Measurements from ENCODE around the gene SSX3.
"Not testable (repeated sequence)": the region's sequence is repeated elsewhere in the genome, so short reads cannot be mapped to it uniquely, and the experiment has no call there.

Gene SSX3

GRCh38 chrX:48346059-48346458 is 10.4 kb downstream of the SSX3 start:
- POLR2A ChIA-PET; CTCF ChIA-PET; H3K27ac ChIP-seq (ENCODE audit: extremely low read depth, low read depth, low read length); H3K9me3 ChIP-seq (ENCODE audit: control insufficient read depth, insufficient read depth, low read depth, low read length); H3K4me3 ChIP-seq (ENCODE audit: low read depth, low read length); H3K36me3 ChIP-seq (ENCODE audit: control insufficient read depth in 2 of 2, insufficient read depth in 1 of 2, low read length in 2 of 2); H3K4me1 ChIP-seq (ENCODE audit: control insufficient read depth, insufficient read depth, low read length): not testable (repeated sequence)
- TF ChIP-seq REST (tag by site-specific recombination; IDR thresholded peaks at IDR 0.05), result peak; percentile 56; the same call in 1 of the 2 replicates

- H3K4me3 ChIP-seq (ENCODE audit: low read depth, low read length); CTCF ChIA-PET; H3K4me1 ChIP-seq (ENCODE audit: control insufficient read depth, insufficient read depth, low read length); H3K9me3 ChIP-seq (ENCODE audit: control insufficient read depth, insufficient read depth, low read depth, low read length); H3K27ac ChIP-seq (ENCODE audit: extremely low read depth, low read depth, low read length); H3K36me3 ChIP-seq (ENCODE audit: control insufficient read depth in 2 of 2, insufficient read depth in 1 of 2, low read length in 2 of 2); POLR2A ChIA-PET: not testable (repeated sequence)
Measured at GRCh38 chrX:48313996-48314395, 42.5 kb downstream of the SSX3 start.

GRCh38 chrX:48306175-48306574 is 50.3 kb downstream of the SSX3 start:
- ChIA-PET CTCF (no interaction called here), POLR2A (no interaction called here)
- no peak overlapping the region for H3K4me3 ChIP-seq (ENCODE audit: low read depth, low read length)
- no peaks in the 10 kb centered on the region for H3K36me3 ChIP-seq (ENCODE audit: control insufficient read depth in 2 of 2, insufficient read depth in 1 of 2, low read length in 2 of 2)
- no peaks in the 10 kb centered on the region for H3K4me1 ChIP-seq (ENCODE audit: control insufficient read depth, insufficient read depth, low read length)
- TF ChIP-seq ZBTB26 (tag by site-specific recombination; optimal IDR thresholded peaks at IDR 0.05) (no peak), ZNF341 (tag by site-specific recombination; IDR thresholded peaks at IDR 0.05; ENCODE audit: low read depth) (no peak)
- no peak overlapping the region for H3K27ac ChIP-seq (ENCODE audit: extremely low read depth, low read depth, low read length)
- H3K9me3 ChIP-seq (ENCODE audit: control insufficient read depth, insufficient read depth, low read depth, low read length), result no peaks in the 10 kb centered on the region

Data from HEK293 (cell line).